Keratinocyte (primary cell): ENCODE results near the gene PHAF1. TPM values are rescaled to one million over a fixed set of nuclear protein-coding genes. Genes with fewer than 3 reads are reported as not detected.

Source experiments
- DNase-seq: peaks from one replicate; pipeline ENCODE4 v3.0.0-alpha.2; 2011; ENCODE audit warnings: low read depth, missing footprints, low spot score
- FAIRE-seq: peaks from 2 replicates; lab custom pipeline; 2011; peaks lifted over from hg19 to GRCh38; lab: Jason Lieb, UNC
- H2AFZ ChIP-seq: 2 replicates; pipeline ENCODE4 v1.6.0; 2012; ENCODE audit warnings: low read length, control low read depth, inconsistent platforms; ENCODE audit not compliant: control insufficient read depth
- H3K27ac ChIP-seq: 2 replicates; pipeline ENCODE4 v1.5.1; 2011; ENCODE audit warnings: low read length; ENCODE audit not compliant: control insufficient read depth, insufficient read depth
- H3K27me3 ChIP-seq: 3 replicates; pipeline ENCODE4 v1.6.0; 2011; ENCODE audit warnings: low read length; ENCODE audit not compliant: control insufficient read depth, insufficient read depth; ENCODE audit errors: extremely low read depth
- H3K36me3 ChIP-seq, 2 experiments: 2 replicates in 1 of 2; 3 replicates in 1 of 2; pipeline ENCODE4 v1.5.1; 2011; ENCODE audit warnings: low read length in 2 of 2, mild to moderate bottlenecking in 1 of 2; ENCODE audit not compliant: control insufficient read depth in 2 of 2, insufficient read depth in 2 of 2; ENCODE audit errors: extremely low read depth in 1 of 2
- H3K4me1 ChIP-seq: 3 replicates; pipeline ENCODE4 v1.5.1; 2011; ENCODE audit warnings: low read length; ENCODE audit not compliant: control insufficient read depth, insufficient read depth; ENCODE audit errors: extremely low read depth
- H3K4me2 ChIP-seq: 3 replicates; pipeline ENCODE4 v1.6.0; 2011; ENCODE audit warnings: low read depth, low read length; ENCODE audit not compliant: control insufficient read depth, insufficient read depth; ENCODE audit errors: extremely low read depth
- H3K4me3 ChIP-seq, 3 experiments: fragments of 200-600 bp in 1 of 3; sonication (generic) in 1 of 3; 2 replicates in 2 of 3; 3 replicates in 1 of 3; pipeline ENCODE4 v1.5.1; 2011 to 2016; ENCODE audit warnings: low read length in 3 of 3, mild to moderate bottlenecking in 3 of 3, control low read depth in 2 of 3, inconsistent platforms in 1 of 3, low read depth in 1 of 3, mixed read lengths in 1 of 3, mixed run types in 1 of 3, moderate library complexity in 1 of 3; ENCODE audit not compliant: control insufficient read depth in 2 of 3, insufficient read depth in 2 of 3; ENCODE audit errors: extremely low read depth in 1 of 3
- H3K79me2 ChIP-seq: 2 replicates; pipeline ENCODE4 v1.6.0; 2012; ENCODE audit warnings: low read length; ENCODE audit not compliant: control insufficient read depth, insufficient read depth
- H3K9ac ChIP-seq: 3 replicates; pipeline ENCODE4 v1.6.0; 2011; ENCODE audit warnings: low read length; ENCODE audit not compliant: control insufficient read depth, insufficient read depth; ENCODE audit errors: extremely low read depth
- H3K9me1 ChIP-seq: 3 replicates; pipeline ENCODE4 v1.6.0; 2011; ENCODE audit warnings: low read length; ENCODE audit not compliant: control insufficient read depth, insufficient read depth; ENCODE audit errors: extremely low read depth
- H3K9me3 ChIP-seq: 2 replicates; pipeline ENCODE4 v1.5.1; 2012; ENCODE audit warnings: low read depth, low read length; ENCODE audit not compliant: control insufficient read depth
- H4K20me1 ChIP-seq: 3 replicates; pipeline ENCODE4 v1.6.0; 2011; ENCODE audit warnings: low read length; ENCODE audit not compliant: control insufficient read depth, insufficient read depth; ENCODE audit errors: extremely low read depth
- EZH2 ChIP-seq: IDR thresholded peaks from one replicate; pipeline ENCODE4 v1.6.1; 2012; ENCODE audit warnings: inconsistent platforms, mild to moderate bottlenecking, low read length, moderate library complexity
- dilution Hi-C: fragments of 300-500 bp; cut with MboI; formaldehyde crosslinking; loops from one replicate; pipeline ENCODE4 v1.7.0; 2020; ENCODE audit warnings: low sequenced_read_pairs; ENCODE audit not compliant: extremely low pct_ligation_motif_present
- polyA plus RNA-seq, 5 experiments: library from polyadenylated mRNA; depleted of rRNA in 3 of 5; stranded (reverse) in 3 of 5; stranded (forward) in 1 of 5; unstranded in 1 of 5; fragments of >200 nt; gene quantifications; 1 replicate in 1 of 5; 2 replicates in 3 of 5; 3 replicates in 1 of 5; pipeline versions ENCODE4 v1.2.1 to v1.2.3, GENCODE V29; 2011 to 2012; ENCODE audit warnings: missing spikeins in 2 of 5, low read depth in 1 of 5, low replicate concordance in 1 of 5
- TF ChIP-seq, protein P1 (sequence below), 3 experiments: IDR thresholded peaks in 1 of 3; conservative IDR thresholded peaks in 1 of 3; optimal IDR thresholded peaks in 1 of 3; 2 replicates in 2 of 3; 3 replicates in 1 of 3; pipeline versions ENCODE3 to v1.5.1; 2011; ENCODE audit warnings: low read length in 3 of 3, mild to moderate bottlenecking in 3 of 3, moderate library complexity in 2 of 3, control low read depth in 1 of 3, inconsistent platforms in 1 of 3; ENCODE audit not compliant: insufficient read depth in 2 of 3; ENCODE audit errors: extremely low read depth in 1 of 3

Gene PHAF1
- polyA plus RNA-seq, 1 donor (not counting 4 experiments of a cell fraction or from before 2014, with no cell fraction given) = 26.7 TPM

DNA sequence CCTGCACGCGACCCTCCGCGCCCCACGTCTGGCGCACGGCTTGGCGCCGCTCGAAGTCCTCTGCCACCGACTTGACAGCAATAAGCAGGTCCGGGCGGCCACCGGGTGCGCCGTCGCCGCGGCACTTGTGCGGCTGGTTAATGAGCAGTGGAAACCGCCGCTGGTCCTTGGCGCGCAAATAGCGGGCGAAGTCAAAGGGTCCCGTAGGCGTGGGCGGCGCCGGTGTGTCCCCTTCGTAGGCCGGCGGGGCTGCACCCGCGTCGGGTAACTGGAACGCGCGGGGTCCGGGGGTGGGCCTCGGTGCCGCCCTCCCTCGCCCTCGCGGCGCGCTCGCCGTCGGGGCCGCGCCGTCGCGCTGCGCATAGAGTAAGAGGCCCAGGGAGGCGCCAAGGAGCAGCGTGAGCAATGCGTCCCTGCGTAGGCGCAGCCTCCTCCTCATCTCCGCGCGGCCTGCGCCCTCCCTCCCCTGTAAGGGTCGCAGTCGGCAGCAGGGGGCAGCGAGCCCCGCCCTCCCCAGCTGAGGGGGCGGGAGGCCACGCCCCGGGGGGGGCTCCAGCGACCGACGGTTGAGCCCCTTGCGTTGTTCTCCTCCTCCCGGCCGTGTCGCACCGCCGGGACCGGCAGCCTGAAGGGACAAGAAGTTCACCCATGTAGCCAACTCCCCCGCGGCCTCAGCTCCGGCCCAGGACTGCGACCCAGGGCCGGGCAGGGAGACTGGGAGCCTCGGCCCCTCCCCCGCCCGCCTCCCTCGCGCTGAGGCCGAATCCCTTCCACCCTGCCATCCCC lies 40.5 kb downstream of the PHAF1 start:
- Histone ChIP-seq H3K9me3 (no peaks in the 10 kb centered on the region), H2AFZ (peak overlapping the region; percentile 84), H3K79me2 (no peaks in the 10 kb centered on the region), H3K36me3 (peaks cover 21 to 35% of the 10 kb centered on the region in 2 experiments), H3K9ac (peak overlapping the region; percentile 47), H3K4me2 (peak overlapping the region; percentile 87), H3K27me3 (no peaks in the 10 kb centered on the region), H3K4me1 (peaks cover 14% of the 10 kb centered on the region), H3K27ac (no peak overlapping the region), H3K4me3 (peak overlapping the region; percentile 52 to 65 (median 59)), H3K9me1 (no peaks in the 10 kb centered on the region), H4K20me1 (peaks cover 4% of the 10 kb centered on the region)
- DNase-seq = no peak
- no peak for FAIRE-seq
- TF ChIP-seq EZH2 = no peak
- TF ChIP-seq, protein P1, sequence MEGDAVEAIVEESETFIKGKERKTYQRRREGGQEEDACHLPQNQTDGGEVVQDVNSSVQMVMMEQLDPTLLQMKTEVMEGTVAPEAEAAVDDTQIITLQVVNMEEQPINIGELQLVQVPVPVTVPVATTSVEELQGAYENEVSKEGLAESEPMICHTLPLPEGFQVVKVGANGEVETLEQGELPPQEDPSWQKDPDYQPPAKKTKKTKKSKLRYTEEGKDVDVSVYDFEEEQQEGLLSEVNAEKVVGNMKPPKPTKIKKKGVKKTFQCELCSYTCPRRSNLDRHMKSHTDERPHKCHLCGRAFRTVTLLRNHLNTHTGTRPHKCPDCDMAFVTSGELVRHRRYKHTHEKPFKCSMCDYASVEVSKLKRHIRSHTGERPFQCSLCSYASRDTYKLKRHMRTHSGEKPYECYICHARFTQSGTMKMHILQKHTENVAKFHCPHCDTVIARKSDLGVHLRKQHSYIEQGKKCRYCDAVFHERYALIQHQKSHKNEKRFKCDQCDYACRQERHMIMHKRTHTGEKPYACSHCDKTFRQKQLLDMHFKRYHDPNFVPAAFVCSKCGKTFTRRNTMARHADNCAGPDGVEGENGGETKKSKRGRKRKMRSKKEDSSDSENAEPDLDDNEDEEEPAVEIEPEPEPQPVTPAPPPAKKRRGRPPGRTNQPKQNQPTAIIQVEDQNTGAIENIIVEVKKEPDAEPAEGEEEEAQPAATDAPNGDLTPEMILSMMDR (optimal IDR thresholded peaks at IDR 0.05 in 1 of 3, IDR thresholded peaks at IDR 0.05 in 1 of 3, conservative IDR thresholded peaks at IDR 0.05 in 1 of 3; ENCODE audit: extremely low read depth in 1 of 3, insufficient read depth in 2 of 3, low read length in 3 of 3) = peak in 2 of 3 experiments; percentile 17 to 32
- dilution Hi-C loops = no loop called here

DNA sequence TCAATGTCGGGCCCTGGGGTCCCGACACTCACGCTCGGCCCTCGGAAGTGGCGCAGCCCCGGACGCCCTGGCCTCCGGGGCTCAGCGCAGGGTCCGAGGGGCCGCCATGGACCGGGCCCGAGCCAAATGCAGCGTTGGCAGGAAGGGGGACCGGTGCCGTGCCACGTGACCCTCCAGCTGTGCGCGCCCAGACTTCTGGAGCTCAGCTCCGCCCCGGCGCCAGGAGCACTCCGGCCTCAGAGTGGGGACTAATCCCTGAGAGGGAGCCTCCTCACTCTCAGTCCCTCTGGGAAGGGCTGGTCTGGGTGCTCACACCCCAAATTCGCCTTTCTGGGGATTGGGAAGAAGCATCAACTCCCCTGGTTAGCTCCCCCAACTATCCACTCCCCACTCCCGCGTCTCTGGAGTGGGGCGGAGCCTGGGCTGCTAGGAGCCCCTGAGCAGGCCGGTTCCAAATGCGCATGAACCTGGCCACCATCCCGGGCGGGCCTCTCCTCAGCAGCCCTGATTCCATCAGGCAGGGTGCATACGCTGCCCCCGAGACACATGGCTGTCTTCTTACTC lies 41.2 kb downstream of the PHAF1 start, which contains the start of gene B3GNT9:
B3GNT9 (minus strand) TSS at position 166 of the 564 bp plus-strand sequence. CDS start 513 bp downstream, outside the sequence.
- Histone ChIP-seq H3K4me2 (peak within 1 kb of the TSS; percentile 87), H3K27ac (no peak within 1 kb of the TSS), H3K4me1 (peaks cover 14% of the 10 kb centered on the region)

More for the DNA sequence above, 41.2 kb downstream of the PHAF1 start, which contains the start of gene B3GNT9:
- peak within 1 kb of the TSS; percentile 84 for H2AFZ ChIP-seq
- no peaks in the 10 kb centered on the region for H3K27me3 ChIP-seq
- no peaks in the 10 kb centered on the region for H3K9me3 ChIP-seq
- no peak for DNase-seq
- H4K20me1 ChIP-seq = peaks cover 4% of the 10 kb centered on the region
- H3K4me3 ChIP-seq = peak within 1 kb of the TSS; percentile 52 to 65 (median 59)
- TF ChIP-seq, protein P1 (optimal IDR thresholded peaks at IDR 0.05 in 1 of 3, IDR thresholded peaks at IDR 0.05 in 1 of 3, conservative IDR thresholded peaks at IDR 0.05 in 1 of 3; ENCODE audit: extremely low read depth in 1 of 3, insufficient read depth in 2 of 3, low read length in 3 of 3) = no peak
- no peak for FAIRE-seq
- no peaks in the 10 kb centered on the region for H3K9me1 ChIP-seq
- no peaks in the 10 kb centered on the region for H3K79me2 ChIP-seq
- dilution Hi-C loops = no loop called here
- H3K9ac ChIP-seq = peak within 1 kb of the TSS; percentile 47
- H3K36me3 ChIP-seq = peaks cover 21 to 31% of the 10 kb centered on the region in 2 experiments
